HepG2 (cell line): ENCODE results near the gene MRFAP1L1. TPM values are rescaled to one million over a fixed set of nuclear protein-coding genes. Genes with fewer than 3 reads are reported as not detected.

Source experiments
- ARID3A ChIP-seq: IDR thresholded peaks from 2 replicates; pipeline ENCODE4 v1.6.1; 2012; ENCODE audit warnings: low read depth, low read length, improper control_type of control experiment
- ARNT2 ChIP-seq: sonication (generic); formaldehyde crosslinking; IDR thresholded peaks from 2 replicates; pipeline ENCODE4 v1.8.0; 2022; ENCODE audit warnings: mild to moderate bottlenecking, low read depth, missing genetic modification reagents, moderate library complexity
- CREM ChIP-seq, 2 experiments: sonication (generic) in 1 of 2; formaldehyde crosslinking in 1 of 2; IDR thresholded peaks; 2 replicates each; pipeline versions ENCODE4 v1.4.0 to v1.6.1; 2016 to 2020; ENCODE audit warnings: antibody characterized with exemption in 1 of 2, mild to moderate bottlenecking in 1 of 2, missing genetic modification reagents in 1 of 2
- ELF3 ChIP-seq: IDR thresholded peaks from 2 replicates; pipeline ENCODE4 v1.6.1; 2016; ENCODE audit warnings: missing genetic modification reagents, missing compliant biosample characterization
- ETV5 ChIP-seq: IDR thresholded peaks from 2 replicates; pipeline ENCODE4 v1.6.1; 2018; ENCODE audit warnings: missing biosample characterization, missing genetic modification reagents, inconsistent platforms, borderline replicate concordance
- JUND ChIP-seq: sonication (generic); formaldehyde crosslinking; IDR thresholded peaks from 2 replicates; pipeline ENCODE4 v1.8.0; 2022; ENCODE audit warnings: mild to moderate bottlenecking, missing genetic modification reagents
- KDM3A ChIP-seq: IDR thresholded peaks from 2 replicates; pipeline ENCODE4 v1.6.1; 2018; ENCODE audit warnings: low read depth, missing compliant biosample characterization
- NRL ChIP-seq: sonication (generic); formaldehyde crosslinking; IDR thresholded peaks from 2 replicates; pipeline ENCODE4 v1.5.0; 2020; ENCODE audit warnings: missing genetic modification reagents, mild to moderate bottlenecking, moderate library complexity, borderline replicate concordance
- RFXANK ChIP-seq: IDR thresholded peaks from 2 replicates; pipeline ENCODE4 v1.6.1; 2016
- RXRA ChIP-seq: sonication (generic); formaldehyde crosslinking; IDR thresholded peaks from 2 replicates; pipeline ENCODE4 v1.5.1; 2020; ENCODE audit warnings: missing genetic modification reagents
- SATB2 ChIP-seq: sonication (generic); formaldehyde crosslinking; IDR thresholded peaks from 2 replicates; pipeline ENCODE4 v1.5.0; 2020; ENCODE audit warnings: missing genetic modification reagents
- TAF1 ChIP-seq: sonication (generic); formaldehyde crosslinking; IDR thresholded peaks from 2 replicates; pipeline ENCODE4 v1.4.0; 2020; ENCODE audit warnings: missing genetic modification reagents
- TFDP1 ChIP-seq: IDR thresholded peaks from 2 replicates; pipeline ENCODE4 v1.6.1; 2016; ENCODE audit warnings: missing compliant biosample characterization, missing genetic modification reagents, borderline replicate concordance
- TRAFD1 ChIP-seq: sonication (generic); formaldehyde crosslinking; IDR thresholded peaks from 2 replicates; pipeline ENCODE4 v1.5.1; 2020; ENCODE audit warnings: missing genetic modification reagents, mild to moderate bottlenecking, borderline replicate concordance
- UBTF ChIP-seq: sonication (generic); formaldehyde crosslinking; IDR thresholded peaks from 2 replicates; pipeline ENCODE4 v1.4.0; 2020; ENCODE audit warnings: mild to moderate bottlenecking, missing genetic modification reagents
- ZGPAT ChIP-seq: IDR thresholded peaks from 2 replicates; pipeline ENCODE4 v1.6.1; 2016; ENCODE audit warnings: mild to moderate bottlenecking
- ZNF264 ChIP-seq: sonication (generic); formaldehyde crosslinking; IDR thresholded peaks from 2 replicates; pipeline ENCODE4 v1.4.0; 2020; ENCODE audit warnings: missing genetic modification reagents
- ZNF598 ChIP-seq: sonication (generic); formaldehyde crosslinking; IDR thresholded peaks from 2 replicates; pipeline ENCODE4 v1.5.1; 2020; ENCODE audit warnings: mild to moderate bottlenecking, missing genetic modification reagents, borderline replicate concordance
- ZNF616 ChIP-seq: sonication (generic); formaldehyde crosslinking; IDR thresholded peaks from 2 replicates; pipeline ENCODE4 v1.5.0; 2020; ENCODE audit warnings: low read depth, mild to moderate bottlenecking, missing genetic modification reagents
- ZNF891 ChIP-seq: sonication (generic); formaldehyde crosslinking; IDR thresholded peaks from 2 replicates; pipeline ENCODE4 v1.5.0; 2020; ENCODE audit warnings: mild to moderate bottlenecking, missing genetic modification reagents
- polyA plus RNA-seq, 8 experiments: library from polyadenylated mRNA; depleted of rRNA in 3 of 8; stranded (reverse) in 7 of 8; unstranded in 1 of 8; fragments of >200 nt; fragmentation: Illumina TruSeq in 4 of 8; extraction: Trizol in 4 of 8; gene quantifications; 2 replicates each; pipeline versions ENCODE4 v1.2.1 to v1.2.3, GENCODE V29; 2011 to 2016; ENCODE audit warnings: low read depth in 4 of 8, missing spikeins in 1 of 8, mixed read lengths in 1 of 8; ENCODE audit not compliant: insufficient read depth in 1 of 8
- total RNA-seq, 5 experiments: library from RNA; depleted of rRNA; stranded (reverse); fragments of >200 nt; fragmentation: Illumina TruSeq; extraction: Trizol; gene quantifications; 2 replicates each; pipeline ENCODE4 v1.2.3, GENCODE V29; 2016; ENCODE audit warnings: low read depth in 1 of 5

MRFAP1L1 gene
- total and polyA plus RNA-seq, 2 of the 13 experiments (the other 11 are each of a cell fraction or from before 2014, with no cell fraction given): 44.8 to 76.6 TPM

GRCh38 chr4:6688879-6689505 is 20.7 kb downstream of the MRFAP1L1 start (continued):
- TF ChIP-seq KDM3A (CRISPR knock-in tag) (0 out of 2 replicates have a peak, but pooled peaks have one; percentile 6), ARID3A (0 out of 2 replicates have a peak, but pooled peaks have one; percentile 36), RFXANK (CRISPR knock-in tag) (no peak), TFDP1 (CRISPR knock-in tag) (peak; percentile 65; the same call in 1 of the 2 replicates), TRAFD1 (CRISPR knock-in tag) (peak; percentile 84; the same call in 1 of the 2 replicates), SATB2 (CRISPR knock-in tag) (no peak), JUND (peak; percentile 88), TAF1 (peak; percentile 14; the same call in 1 of the 2 replicates), CREM (IDR thresholded peaks at IDR 0.05) (peak; percentile 30; the same call in 1 of the 2 replicates), CREM (CRISPR knock-in tag; IDR thresholded peaks at IDR 0.05) (no peak), NRL (CRISPR knock-in tag) (0 out of 2 replicates have a peak, but pooled peaks have one; percentile 31), UBTF (CRISPR knock-in tag) (peak; percentile 62), ZGPAT (CRISPR knock-in tag) (peak; percentile 31; the same call in 1 of the 2 replicates), RXRA (peak; percentile 69; the same call in 1 of the 2 replicates), ZNF598 (CRISPR knock-in tag) (0 out of 2 replicates have a peak, but pooled peaks have one; percentile 36), ARNT2 (CRISPR knock-in tag) (0 out of 2 replicates have a peak, but pooled peaks have one; percentile 8), ZNF891 (peak; percentile 53; the same call in 1 of the 2 replicates), ZNF616 (CRISPR knock-in tag) (peak; percentile 67; the same call in 1 of the 2 replicates), ELF3 (CRISPR knock-in tag) (peak; percentile 24; the same call in 1 of the 2 replicates), ZNF264 (peak; percentile 43; the same call in 1 of the 2 replicates), ETV5 (CRISPR knock-in tag) (peak; percentile 3; the same call in 1 of the 2 replicates)
